ENCODE data around the gene PLA2G4A. TPM values are rescaled to one million over a fixed set of nuclear protein-coding genes. Genes with fewer than 3 reads are reported as not detected.
A peak's percentile ranks its signal among the peaks of the same experiment; 100 is the strongest.

The PLA2G4A gene
- total and polyA plus RNA-seq, 2 experiments from 2014 or later: 1.6 to 2.9 TPM

DNA sequence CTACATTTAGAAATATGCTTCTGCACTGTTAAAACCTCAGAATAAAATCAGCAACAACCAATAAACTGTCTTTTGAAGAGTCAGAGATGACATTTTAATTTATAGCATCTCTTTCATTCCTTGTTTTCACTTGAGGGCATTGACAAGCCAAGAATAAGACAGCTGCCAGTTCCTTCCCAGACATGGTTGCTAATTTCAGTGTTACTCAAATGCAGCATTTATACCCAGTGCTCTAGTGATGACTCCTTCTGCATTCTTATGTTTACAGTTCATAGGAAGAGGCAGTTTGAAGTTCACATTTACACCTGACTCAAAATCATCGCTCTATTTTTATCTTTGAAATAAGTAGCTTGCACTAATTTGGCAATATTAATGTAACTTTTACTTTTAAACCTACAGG lies 44.9 kb downstream of the PLA2G4A start:
- no peak overlapping the region for H3K4me2 ChIP-seq (ENCODE audit: unreplicated experiment)
- H3K79me2 ChIP-seq (ENCODE audit: insufficient read depth): no peaks in the 10 kb centered on the region
- H3K27me3 ChIP-seq (replicated peaks; ENCODE audit: insufficient read depth): no peaks in the 10 kb centered on the region
- in situ Hi-C loops (cut with MboI): no loop called here
- H3K9me2 ChIP-seq (ENCODE audit: insufficient read depth): no peaks in the 10 kb centered on the region
- H3K9ac ChIP-seq: no peak overlapping the region
- no peaks in the 10 kb centered on the region for H3K9me3 ChIP-seq (ENCODE audit: low read depth)
- no peaks in the 10 kb centered on the region for H3K36me3 ChIP-seq (ENCODE audit: low read depth)
- H3K27ac ChIP-seq: no peak overlapping the region
- TF ChIP-seq EZH2 (IDR thresholded peaks at IDR 0.05; ENCODE audit: insufficient read depth, poor library complexity, severe bottlenecking) (no peak), EZH2phosphoT487 (IDR thresholded peaks at IDR 0.05; ENCODE audit: insufficient read depth, low read depth) (no peak)
- no peaks in the 10 kb centered on the region for H4K20me1 ChIP-seq (ENCODE audit: insufficient read depth)
- no peak for DNase-seq
- H3F3A ChIP-seq (ENCODE audit: insufficient read depth): peaks cover 4% of the 10 kb centered on the region; the same call in 1 of the 2 replicates
- H3K4me3 ChIP-seq: no peak overlapping the region
- H3K4me1 ChIP-seq (ENCODE audit: insufficient read depth): peaks cover 13% of the 10 kb centered on the region
- H2AFZ ChIP-seq: no peak overlapping the region
- WGBS, 2 experiments (ENCODE audit: low coverage in 1 of 2, low lambda C conversion rate in 2 of 2, missing lambda C conversion rate in 2 of 2): 93 to 97% methylated on average over 1 of the region's 1 CpG

DNA sequence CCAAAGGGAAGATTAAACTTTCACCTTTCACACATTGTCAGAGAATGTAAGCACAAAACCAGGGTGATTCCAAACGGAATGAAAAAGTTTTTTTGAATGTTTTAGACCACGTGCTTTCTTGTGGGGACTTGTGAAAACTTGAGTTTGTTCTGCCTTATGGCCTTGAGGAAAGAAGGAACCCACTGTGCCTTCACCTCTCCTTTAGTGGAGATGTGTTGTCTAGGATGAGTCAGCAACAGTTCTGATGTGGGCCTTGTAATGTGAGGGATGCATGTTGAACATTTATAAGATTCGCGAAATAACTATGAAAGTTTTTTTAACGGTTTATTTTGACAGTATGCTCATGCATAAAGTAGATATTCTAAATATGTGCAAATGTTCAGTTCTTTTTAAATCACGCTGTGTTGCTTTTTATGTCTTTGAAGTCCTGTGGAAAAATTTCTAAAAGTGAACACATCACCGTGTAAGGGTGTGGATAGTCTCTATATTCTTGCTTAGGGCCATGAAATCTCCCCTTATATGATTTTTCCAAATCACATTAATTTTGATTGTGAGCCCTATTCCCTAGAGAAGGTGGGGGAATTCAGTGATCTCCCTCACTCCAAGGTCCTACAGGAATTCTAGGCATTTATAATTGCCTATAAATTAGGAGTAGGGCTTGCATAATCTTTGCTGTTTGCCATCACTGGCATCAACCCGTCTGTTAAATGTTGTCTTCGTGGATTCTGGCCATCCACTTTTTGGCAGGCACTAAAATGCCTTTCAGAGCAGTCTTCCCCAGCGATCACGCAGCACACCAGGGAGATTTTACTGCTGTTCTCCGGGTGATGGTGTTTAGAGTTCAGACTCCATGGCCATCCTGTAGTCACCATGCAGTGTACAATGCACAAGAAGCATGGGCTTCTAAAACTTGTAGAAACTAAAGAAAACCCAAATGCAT lies 47.4 kb downstream of the PLA2G4A start:
- no peaks in the 10 kb centered on the region for H4K20me1 ChIP-seq (ENCODE audit: insufficient read depth)
- peaks cover 14% of the 10 kb centered on the region for H3K4me1 ChIP-seq (ENCODE audit: insufficient read depth)
- no peak overlapping the region for H3K27ac ChIP-seq
- no peak overlapping the region for H2AFZ ChIP-seq
- no peak overlapping the region for H3K9ac ChIP-seq
- H3K4me2 ChIP-seq (ENCODE audit: unreplicated experiment): no peak overlapping the region
- H3K9me3 ChIP-seq (ENCODE audit: low read depth): no peaks in the 10 kb centered on the region
- H3F3A ChIP-seq (ENCODE audit: insufficient read depth): peaks cover 5% of the 10 kb centered on the region; the same call in 1 of the 2 replicates
- in situ Hi-C loops (cut with MboI): no loop called here
- no peaks in the 10 kb centered on the region for H3K36me3 ChIP-seq (ENCODE audit: low read depth)
- DNase-seq: no peak
- no peak overlapping the region for H3K4me3 ChIP-seq
- H3K27me3 ChIP-seq (replicated peaks; ENCODE audit: insufficient read depth): no peaks in the 10 kb centered on the region
- WGBS, 2 experiments (ENCODE audit: low coverage in 1 of 2, low lambda C conversion rate in 2 of 2, missing lambda C conversion rate in 2 of 2): 78 to 81% methylated on average over 12 of the region's 12 CpGs
- no peaks in the 10 kb centered on the region for H3K9me2 ChIP-seq (ENCODE audit: insufficient read depth)
- no peaks in the 10 kb centered on the region for H3K79me2 ChIP-seq (ENCODE audit: insufficient read depth)
- no peak for TF ChIP-seq EZH2 (IDR thresholded peaks at IDR 0.05; ENCODE audit: insufficient read depth, poor library complexity, severe bottlenecking)

DNA sequence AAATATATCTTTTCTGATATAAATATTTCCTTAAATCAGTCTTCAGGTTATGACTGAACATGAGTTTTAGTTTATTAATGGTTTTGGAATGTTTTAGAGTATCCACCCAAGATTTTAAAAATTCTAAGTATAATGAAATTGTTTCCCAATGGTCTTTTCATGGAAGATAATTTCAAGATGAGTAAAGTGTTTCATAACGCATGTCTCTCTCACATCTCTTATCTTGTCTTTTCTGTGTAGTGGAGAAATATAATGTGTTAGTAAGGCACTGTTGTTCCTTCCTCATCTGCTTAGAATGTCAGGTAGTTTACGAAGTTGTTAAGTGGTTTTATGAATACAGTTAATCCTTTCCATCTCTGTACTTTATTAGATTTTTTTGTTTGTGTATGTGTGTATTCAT lies 49.6 kb downstream of the PLA2G4A start:
- no peaks in the 10 kb centered on the region for H3K36me3 ChIP-seq (ENCODE audit: low read depth)
- H3K27me3 ChIP-seq (replicated peaks; ENCODE audit: insufficient read depth): no peaks in the 10 kb centered on the region
- H3K9me2 ChIP-seq (ENCODE audit: insufficient read depth): no peaks in the 10 kb centered on the region
- peaks cover 5% of the 10 kb centered on the region; the same call in 1 of the 2 replicates for H3F3A ChIP-seq (ENCODE audit: insufficient read depth)
- H4K20me1 ChIP-seq (ENCODE audit: insufficient read depth): no peaks in the 10 kb centered on the region
- no peak overlapping the region for H3K9ac ChIP-seq
- H2AFZ ChIP-seq: no peak overlapping the region
- peak overlapping the region; percentile 6 for H3K4me2 ChIP-seq (ENCODE audit: unreplicated experiment)
- H3K4me1 ChIP-seq (ENCODE audit: insufficient read depth): peaks cover 14% of the 10 kb centered on the region
- DNase-seq: peak; percentile 62
- WGBS, 2 experiments (ENCODE audit: low coverage in 1 of 2, low lambda C conversion rate in 2 of 2, missing lambda C conversion rate in 2 of 2): 45% methylated on average over 2 of the region's 2 CpGs
- TF ChIP-seq EZH2phosphoT487 (IDR thresholded peaks at IDR 0.05; ENCODE audit: insufficient read depth, low read depth) (no peak), EZH2 (IDR thresholded peaks at IDR 0.05; ENCODE audit: insufficient read depth, poor library complexity, severe bottlenecking) (no peak)
- in situ Hi-C loops (cut with MboI): no loop called here
- H3K79me2 ChIP-seq (ENCODE audit: insufficient read depth): no peaks in the 10 kb centered on the region
- no peaks in the 10 kb centered on the region for H3K9me3 ChIP-seq (ENCODE audit: low read depth)
- no peak overlapping the region for H3K4me3 ChIP-seq
- H3K27ac ChIP-seq: peak overlapping the region; percentile 29; the same call in 1 of the 2 replicates

DNA sequence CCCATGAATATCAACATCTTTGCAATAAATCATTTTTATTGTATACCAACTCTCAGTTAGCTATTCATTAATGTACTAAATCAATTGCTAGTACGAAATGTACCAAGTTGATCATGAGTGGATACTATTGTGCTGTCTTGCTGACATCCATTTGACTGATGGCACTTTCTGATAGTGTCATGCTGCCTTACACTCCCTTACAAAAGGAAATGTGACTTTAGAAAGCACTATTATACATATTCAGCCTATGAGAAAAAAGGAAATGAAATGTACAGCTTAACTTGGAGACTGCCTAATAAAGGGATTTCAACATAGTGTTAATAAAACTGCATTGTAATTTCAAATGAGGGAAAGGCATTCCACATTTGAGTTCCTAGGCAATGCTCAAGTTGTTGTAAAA lies 52.2 kb downstream of the PLA2G4A start:
- no peaks in the 10 kb centered on the region for H3K27me3 ChIP-seq (replicated peaks; ENCODE audit: insufficient read depth)
- no peak for DNase-seq
- peaks cover 16% of the 10 kb centered on the region; the same call in 1 of the 2 replicates for H3F3A ChIP-seq (ENCODE audit: insufficient read depth)
- H3K4me1 ChIP-seq (ENCODE audit: insufficient read depth): peaks cover 11% of the 10 kb centered on the region
- H2AFZ ChIP-seq: no peak overlapping the region
- WGBS, 2 experiments (ENCODE audit: low coverage in 1 of 2, low lambda C conversion rate in 2 of 2, missing lambda C conversion rate in 2 of 2): 95 to 97% methylated on average over 1 of the region's 1 CpG
- in situ Hi-C loops (cut with MboI): no loop called here
- H3K27ac ChIP-seq: no peak overlapping the region
- no peaks in the 10 kb centered on the region for H4K20me1 ChIP-seq (ENCODE audit: insufficient read depth)
- no peak overlapping the region for H3K4me3 ChIP-seq
- TF ChIP-seq EZH2phosphoT487 (IDR thresholded peaks at IDR 0.05; ENCODE audit: insufficient read depth, low read depth) (no peak), EZH2 (IDR thresholded peaks at IDR 0.05; ENCODE audit: insufficient read depth, poor library complexity, severe bottlenecking) (no peak)
- no peaks in the 10 kb centered on the region; the same call in 1 of the 2 replicates for H3K36me3 ChIP-seq (ENCODE audit: low read depth)
- H3K9me2 ChIP-seq (ENCODE audit: insufficient read depth): no peaks in the 10 kb centered on the region
- H3K79me2 ChIP-seq (ENCODE audit: insufficient read depth): no peaks in the 10 kb centered on the region
- H3K9me3 ChIP-seq (ENCODE audit: low read depth): no peaks in the 10 kb centered on the region
- no peak overlapping the region for H3K4me2 ChIP-seq (ENCODE audit: unreplicated experiment)
- H3K9ac ChIP-seq: no peak overlapping the region
